Measurements from ENCODE around the gene COMMD6.

- no peak for TF ChIP-seq EZH2phosphoT487 (IDR thresholded peaks at IDR 0.05; ENCODE audit: unreplicated experiment)
- no peak for TF ChIP-seq CTCF (conservative IDR thresholded peaks at IDR 0.05; ENCODE audit: low read depth in 2 of 2)
- no peak for TF ChIP-seq POLR2AphosphoS5 (IDR thresholded peaks at IDR 0.05; ENCODE audit: low read depth)
- TF ChIP-seq CREB1 (CRISPR knock-in tag; IDR thresholded peaks at IDR 0.05; ENCODE audit: low read depth) = no peak
Measured at GRCh38 chr13:75579529-75579928, 41.9 kb upstream of the COMMD6 start.
